ENCODE results near the gene ADH4.
"Not testable (repeated sequence)": the region's sequence is repeated elsewhere in the genome, so short reads cannot be mapped to it uniquely, and the experiment has no call there.

Gene ADH4

GRCh38 chr4:99104153-99104552 lies 39.9 kb downstream of the ADH4 start:
- no peaks in the 10 kb centered on the region for H3K27me3 ChIP-seq (ENCODE audit: control insufficient read depth, insufficient read depth, low read length, poor library complexity, severe bottlenecking)
- no peaks in the 10 kb centered on the region for H3K36me3 ChIP-seq (ENCODE audit: control insufficient read depth, insufficient read depth, low read length)
- H3K27ac ChIP-seq (ENCODE audit: insufficient read depth, low read depth, low read length, poor library complexity, severe bottlenecking): no peak overlapping the region
- no peaks in the 10 kb centered on the region for H3K4me1 ChIP-seq (ENCODE audit: control insufficient read depth, insufficient read depth, low read length)
- 100% methylated on average over 1 of the region's 1 CpG; no CpG with 5 or more reads in 1 of the 2 experiments for WGBS, 2 experiments
- no peaks in the 10 kb centered on the region for H3K9me3 ChIP-seq (ENCODE audit: control insufficient read depth, low read length)
- H3K4me3 ChIP-seq (ENCODE audit: insufficient read depth, low read depth, low read length): no peak overlapping the region

GRCh38 chr4:99103166-99103565 lies 40.9 kb downstream of the ADH4 start:
- no peaks in the 10 kb centered on the region for H3K36me3 ChIP-seq (ENCODE audit: control insufficient read depth, insufficient read depth, low read length)
- H3K4me3 ChIP-seq (ENCODE audit: insufficient read depth, low read depth, low read length): no peak overlapping the region
- no peaks in the 10 kb centered on the region for H3K27me3 ChIP-seq (ENCODE audit: control insufficient read depth, insufficient read depth, low read length, poor library complexity, severe bottlenecking)
- no peaks in the 10 kb centered on the region for H3K4me1 ChIP-seq (ENCODE audit: control insufficient read depth, insufficient read depth, low read length)
- no peak overlapping the region for H3K27ac ChIP-seq (ENCODE audit: insufficient read depth, low read depth, low read length, poor library complexity, severe bottlenecking)
- no peaks in the 10 kb centered on the region for H3K9me3 ChIP-seq (ENCODE audit: control insufficient read depth, low read length)

- Histone ChIP-seq H3K4me3 (ENCODE audit: insufficient read depth, low read depth, low read length) (no peak overlapping the region), H3K4me1 (ENCODE audit: control insufficient read depth, insufficient read depth, low read length) (no peaks in the 10 kb centered on the region), H3K27me3 (ENCODE audit: control insufficient read depth, insufficient read depth, low read length, poor library complexity, severe bottlenecking) (no peaks in the 10 kb centered on the region), H3K27ac (ENCODE audit: insufficient read depth, low read depth, low read length, poor library complexity, severe bottlenecking) (no peak overlapping the region), H3K9me3 (ENCODE audit: control insufficient read depth, low read length) (no peaks in the 10 kb centered on the region), H3K36me3 (ENCODE audit: control insufficient read depth, insufficient read depth, low read length) (no peaks in the 10 kb centered on the region)
- 91 to 98% methylated on average over 2 of the region's 2 CpGs for WGBS, 2 experiments
Measured at GRCh38 chr4:99102634-99103033, 41.5 kb downstream of the ADH4 start.

GRCh38 chr4:99100876-99101275 lies 43.2 kb downstream of the ADH4 start:
- Histone ChIP-seq H3K4me3 (ENCODE audit: insufficient read depth, low read depth, low read length) (no peak overlapping the region), H3K36me3 (ENCODE audit: control insufficient read depth, insufficient read depth, low read length) (no peaks in the 10 kb centered on the region), H3K9me3 (ENCODE audit: control insufficient read depth, low read length) (no peaks in the 10 kb centered on the region), H3K27ac (ENCODE audit: insufficient read depth, low read depth, low read length, poor library complexity, severe bottlenecking) (no peak overlapping the region), H3K27me3 (ENCODE audit: control insufficient read depth, insufficient read depth, low read length, poor library complexity, severe bottlenecking) (no peaks in the 10 kb centered on the region), H3K4me1 (ENCODE audit: control insufficient read depth, insufficient read depth, low read length) (no peaks in the 10 kb centered on the region)
- 80 to 93% methylated on average over 1 of the region's 1 CpG for WGBS, 2 experiments

- not testable (repeated sequence) for H3K4me3 ChIP-seq (ENCODE audit: insufficient read depth, low read depth, low read length)
Measured at GRCh38 chr4:99099814-99100213, 44.3 kb downstream of the ADH4 start.

GRCh38 chr4:99099311-99099710 lies 44.8 kb downstream of the ADH4 start:
- WGBS, 2 experiments: 87 to 88% methylated on average over 12 of the region's 12 CpGs

More at GRCh38 chr4:99099814-99100213, 44.3 kb downstream of the ADH4 start:
- H3K4me1 ChIP-seq (ENCODE audit: control insufficient read depth, insufficient read depth, low read length); H3K36me3 ChIP-seq (ENCODE audit: control insufficient read depth, insufficient read depth, low read length); H3K9me3 ChIP-seq (ENCODE audit: control insufficient read depth, low read length); H3K27me3 ChIP-seq (ENCODE audit: control insufficient read depth, insufficient read depth, low read length, poor library complexity, severe bottlenecking); H3K27ac ChIP-seq (ENCODE audit: insufficient read depth, low read depth, low read length, poor library complexity, severe bottlenecking): not testable (repeated sequence)
- 74 to 75% methylated on average over 5 of the region's 5 CpGs for WGBS, 2 experiments

GRCh38 chr4:99091841-99092240 lies 52.3 kb downstream of the ADH4 start:
- not testable (repeated sequence) for H3K36me3 ChIP-seq (ENCODE audit: control insufficient read depth, insufficient read depth, low read length); H3K27me3 ChIP-seq (ENCODE audit: control insufficient read depth, insufficient read depth, low read length, poor library complexity, severe bottlenecking); H3K4me3 ChIP-seq (ENCODE audit: insufficient read depth, low read depth, low read length); H3K27ac ChIP-seq (ENCODE audit: insufficient read depth, low read depth, low read length, poor library complexity, severe bottlenecking); H3K4me1 ChIP-seq (ENCODE audit: control insufficient read depth, insufficient read depth, low read length); H3K9me3 ChIP-seq (ENCODE audit: control insufficient read depth, low read length)
- WGBS, 2 experiments: 73 to 83% methylated on average over 2 of the region's 2 CpGs

More at GRCh38 chr4:99099311-99099710, 44.8 kb downstream of the ADH4 start:
- no peaks in the 10 kb centered on the region for H3K27me3 ChIP-seq (ENCODE audit: control insufficient read depth, insufficient read depth, low read length, poor library complexity, severe bottlenecking)
- no peak overlapping the region for H3K4me3 ChIP-seq (ENCODE audit: insufficient read depth, low read depth, low read length)
- H3K36me3 ChIP-seq (ENCODE audit: control insufficient read depth, insufficient read depth, low read length): no peaks in the 10 kb centered on the region
- no peak overlapping the region for H3K27ac ChIP-seq (ENCODE audit: insufficient read depth, low read depth, low read length, poor library complexity, severe bottlenecking)
- no peaks in the 10 kb centered on the region for H3K9me3 ChIP-seq (ENCODE audit: control insufficient read depth, low read length)
- H3K4me1 ChIP-seq (ENCODE audit: control insufficient read depth, insufficient read depth, low read length): no peaks in the 10 kb centered on the region

- no peak overlapping the region for H3K27ac ChIP-seq (ENCODE audit: insufficient read depth, low read depth, low read length, poor library complexity, severe bottlenecking)
- 57 to 58% methylated on average over 1 to 2 of the region's 2 CpGs for WGBS, 2 experiments
- H3K9me3 ChIP-seq (ENCODE audit: control insufficient read depth, low read length): no peaks in the 10 kb centered on the region
- no peaks in the 10 kb centered on the region for H3K36me3 ChIP-seq (ENCODE audit: control insufficient read depth, insufficient read depth, low read length)
- H3K4me3 ChIP-seq (ENCODE audit: insufficient read depth, low read depth, low read length): no peak overlapping the region
- no peaks in the 10 kb centered on the region for H3K27me3 ChIP-seq (ENCODE audit: control insufficient read depth, insufficient read depth, low read length, poor library complexity, severe bottlenecking)
- H3K4me1 ChIP-seq (ENCODE audit: control insufficient read depth, insufficient read depth, low read length): peaks cover 4% of the 10 kb centered on the region
Measured at GRCh38 chr4:99091216-99091575, 52.9 kb downstream of the ADH4 start.

- H3K4me3 ChIP-seq (ENCODE audit: insufficient read depth, low read depth, low read length): no peak overlapping the region
- no peaks in the 10 kb centered on the region for H3K9me3 ChIP-seq (ENCODE audit: control insufficient read depth, low read length)
- H3K27me3 ChIP-seq (ENCODE audit: control insufficient read depth, insufficient read depth, low read length, poor library complexity, severe bottlenecking): no peaks in the 10 kb centered on the region
- no peak overlapping the region for H3K27ac ChIP-seq (ENCODE audit: insufficient read depth, low read depth, low read length, poor library complexity, severe bottlenecking)
- H3K4me1 ChIP-seq (ENCODE audit: control insufficient read depth, insufficient read depth, low read length): peaks cover 4% of the 10 kb centered on the region
- H3K36me3 ChIP-seq (ENCODE audit: control insufficient read depth, insufficient read depth, low read length): peaks cover under 1% of the 10 kb centered on the region
- WGBS, 2 experiments: 71 to 72% methylated on average over 2 of the region's 2 CpGs
Measured at GRCh38 chr4:99090481-99091215, 53.4 kb downstream of the ADH4 start.

- Histone ChIP-seq H3K4me1 (ENCODE audit: control insufficient read depth, insufficient read depth, low read length) (peaks cover 4% of the 10 kb centered on the region), H3K27ac (ENCODE audit: insufficient read depth, low read depth, low read length, poor library complexity, severe bottlenecking) (peak within 1 kb of the TSS; percentile 94), H3K4me3 (ENCODE audit: insufficient read depth, low read depth, low read length) (peak within 1 kb of the TSS; percentile 78), H3K27me3 (ENCODE audit: control insufficient read depth, insufficient read depth, low read length, poor library complexity, severe bottlenecking) (no peaks in the 10 kb centered on the region), H3K36me3 (ENCODE audit: control insufficient read depth, insufficient read depth, low read length) (peaks cover 16% of the 10 kb centered on the region), H3K9me3 (ENCODE audit: control insufficient read depth, low read length) (no peaks in the 10 kb centered on the region)
- WGBS, 2 experiments: 0% methylated on average over 52 to 53 of the region's 53 CpGs
Measured at GRCh38 chr4:99088481-99089365, 55.4 kb downstream of the ADH4 start, which contains the start of gene ADH5. Gene ADH5 (minus strand): TSS chr4:99088788. CDS start chr4:99088700, 88 bp downstream.
